Ishikawa (cell line): ENCODE measurements around the gene ASB1.

Experiments
- CEBPB ChIP-seq: IDR thresholded peaks from 2 replicates; pipeline ENCODE4 v1.6.1; 2012
- EGR1 ChIP-seq: IDR thresholded peaks from 2 replicates; pipeline ENCODE4 v1.6.1; 2012
- EP300 ChIP-seq: IDR thresholded peaks from 2 replicates; pipeline ENCODE4 v1.6.1; 2012; ENCODE audit warnings: borderline replicate concordance
- MAX ChIP-seq: IDR thresholded peaks from 2 replicates; pipeline ENCODE4 v1.6.1; 2012
- NFIC ChIP-seq: IDR thresholded peaks from 2 replicates; pipeline ENCODE4 v1.6.1; 2012
- RAD21 ChIP-seq: IDR thresholded peaks from 2 replicates; pipeline ENCODE4 v1.6.1; 2012; ENCODE audit warnings: low read depth
- REST ChIP-seq: IDR thresholded peaks from 2 replicates; pipeline ENCODE4 v1.6.1; 2012; ENCODE audit warnings: low read depth, mild to moderate bottlenecking
- TAF1 ChIP-seq: IDR thresholded peaks from 2 replicates; pipeline ENCODE4 v1.6.1; 2012; ENCODE audit warnings: low read depth, mild to moderate bottlenecking
- USF1 ChIP-seq: IDR thresholded peaks from 2 replicates; pipeline ENCODE4 v1.6.1; 2012
- YY1 ChIP-seq: IDR thresholded peaks from 2 replicates; pipeline ENCODE4 v1.6.1; 2012; ENCODE audit warnings: low read depth
- ZBTB7A ChIP-seq: IDR thresholded peaks from 2 replicates; pipeline ENCODE4 v1.6.1; 2012; ENCODE audit warnings: low read depth

- TF ChIP-seq REST (no peak), EP300 (no peak), RAD21 (no peak), MAX (no peak), YY1 (no peak), EGR1 (no peak), TAF1 (no peak), CEBPB (no peak), ZBTB7A (no peak), USF1 (no peak), NFIC (no peak)
Measured at GRCh38 chr2:238438856-238439849, 12.4 kb downstream of the ASB1 start.
